ENCODE data around the gene MYH10.

MYH10 gene

DNA sequence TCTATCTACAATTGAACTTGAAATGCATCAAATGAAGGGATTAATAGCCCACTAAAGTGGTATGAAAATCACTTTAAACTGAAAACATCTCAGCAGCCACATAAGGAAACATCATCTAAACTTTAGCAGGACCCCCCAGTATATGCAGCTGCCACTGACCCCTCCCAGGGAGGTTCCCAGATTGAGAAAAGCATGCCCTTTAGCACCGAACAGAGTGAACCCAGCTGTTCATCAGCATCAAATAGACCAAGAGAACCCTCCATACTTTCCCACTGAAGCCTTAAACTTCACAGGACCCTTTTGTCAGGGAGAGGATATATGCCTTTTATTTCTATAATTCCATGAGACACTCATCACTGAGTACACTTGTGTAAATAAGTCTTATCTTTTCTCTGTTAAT is 44.6 kb downstream of the MYH10 start:
- no peak overlapping the region for H2BK15ac ChIP-seq (ENCODE audit: low read length)
- no peak overlapping the region for H2BK12ac ChIP-seq (ENCODE audit: low read length)
- H3K14ac ChIP-seq (ENCODE audit: low read length), result no peak overlapping the region
- peaks cover 5 to 7% of the 10 kb centered on the region in 2 donors for H3K4me1 ChIP-seq (ENCODE audit: control insufficient read depth in 2 of 2, insufficient read depth in 1 of 2, low read depth in 1 of 2, low read length in 2 of 2)
- H3K18ac ChIP-seq (ENCODE audit: low read length), result no peak overlapping the region
- no peak overlapping the region for H3K9ac ChIP-seq (ENCODE audit: low read depth, low read length, poor library complexity)
- H2AFZ ChIP-seq (ENCODE audit: low read length), result no peak overlapping the region
- H2AK5ac ChIP-seq (ENCODE audit: low read depth, low read length), result no peak overlapping the region
- H3K4me3 ChIP-seq (ENCODE audit: low read length in 2 of 2), result no peak overlapping the region
- H3K27ac ChIP-seq (replicated peaks; ENCODE audit: low read length), result no peak overlapping the region
- H3K9me3 ChIP-seq (replicated peaks in 1 of 2; ENCODE audit: control insufficient read depth in 2 of 2, insufficient read depth in 1 of 2, low read depth in 1 of 2, low read length in 2 of 2), result peaks cover 2 to 21% of the 10 kb centered on the region in 2 donors
- no peak overlapping the region for H3K4me2 ChIP-seq (ENCODE audit: insufficient read depth, low read length, poor library complexity, severe bottlenecking)
- H4K8ac ChIP-seq (ENCODE audit: low read depth, low read length), result no peak overlapping the region
- peaks cover 20 to 93% of the 10 kb centered on the region in 2 donors for H3K36me3 ChIP-seq (replicated peaks in 1 of 2; ENCODE audit: control insufficient read depth in 2 of 2, insufficient read depth in 2 of 2, low read length in 2 of 2)
- no peak overlapping the region for H3K4ac ChIP-seq (ENCODE audit: low read length)
- H3K23ac ChIP-seq (ENCODE audit: low read depth, low read length, poor library complexity), result no peak overlapping the region
- WGBS, 2 donors (ENCODE audit: extremely low coverage in 2 of 2, insufficient read length in 2 of 2, insufficient replicate concordance in 1 of 2), result no CpG with 5 or more reads among the region's 1 CpG
- DNase-seq (ENCODE audit: low spot score), result no peak
- no peak overlapping the region for H2BK120ac ChIP-seq (ENCODE audit: low read depth, low read length)
- no peaks in the 10 kb centered on the region for H3K27me3 ChIP-seq (ENCODE audit: control insufficient read depth in 3 of 3, insufficient read depth in 3 of 3, low read depth in 1 of 3, low read length in 3 of 3)
- H2BK5ac ChIP-seq (ENCODE audit: low read length), result no peak overlapping the region
- no peak overlapping the region for H4K91ac ChIP-seq (ENCODE audit: low read depth, low read length, poor library complexity)
- peaks cover 2% of the 10 kb centered on the region for H3K79me1 ChIP-seq (ENCODE audit: low read depth, low read length)

DNA sequence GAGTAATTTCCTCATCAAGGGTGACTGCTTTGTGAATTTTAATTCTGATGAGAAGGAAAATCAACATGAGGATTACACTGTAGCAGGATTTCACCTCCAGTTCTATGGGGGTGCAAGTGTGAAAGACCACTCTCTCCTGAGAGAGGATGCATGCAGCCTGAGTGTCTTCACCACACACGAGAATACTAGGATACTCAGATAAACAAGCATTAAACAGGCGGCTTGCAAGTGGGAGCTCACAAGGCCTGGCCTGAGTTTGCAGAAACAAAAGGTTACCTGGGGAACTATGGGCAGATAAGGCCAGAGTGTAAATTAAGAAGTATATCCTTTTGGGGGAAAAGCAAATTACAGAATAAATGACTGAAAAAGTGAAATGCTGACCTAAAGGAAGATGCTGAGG is 46.6 kb downstream of the MYH10 start:
- H2AFZ ChIP-seq (ENCODE audit: low read length), result no peak overlapping the region
- peaks cover 16 to 95% of the 10 kb centered on the region in 2 donors for H3K36me3 ChIP-seq (replicated peaks in 1 of 2; ENCODE audit: control insufficient read depth in 2 of 2, insufficient read depth in 2 of 2, low read length in 2 of 2)
- no peak overlapping the region for H3K9ac ChIP-seq (ENCODE audit: low read depth, low read length, poor library complexity)
- no peak overlapping the region for H3K4me3 ChIP-seq (ENCODE audit: low read length in 2 of 2)
- H3K4ac ChIP-seq (ENCODE audit: low read length), result no peak overlapping the region
- no peak overlapping the region for H4K91ac ChIP-seq (ENCODE audit: low read depth, low read length, poor library complexity)
- H3K9me3 ChIP-seq (replicated peaks in 1 of 2; ENCODE audit: control insufficient read depth in 2 of 2, insufficient read depth in 1 of 2, low read depth in 1 of 2, low read length in 2 of 2), result peaks cover 2 to 21% of the 10 kb centered on the region in 2 donors
- no peak overlapping the region for H4K8ac ChIP-seq (ENCODE audit: low read depth, low read length)
- no peak for DNase-seq (ENCODE audit: low spot score)
- H3K4me2 ChIP-seq (ENCODE audit: insufficient read depth, low read length, poor library complexity, severe bottlenecking), result no peak overlapping the region
- no peak overlapping the region for H2BK15ac ChIP-seq (ENCODE audit: low read length)
- no peak overlapping the region for H2BK12ac ChIP-seq (ENCODE audit: low read length)
- H2AK5ac ChIP-seq (ENCODE audit: low read depth, low read length), result no peak overlapping the region
- no peak overlapping the region for H3K23ac ChIP-seq (ENCODE audit: low read depth, low read length, poor library complexity)
- H3K4me1 ChIP-seq (ENCODE audit: control insufficient read depth in 2 of 2, insufficient read depth in 1 of 2, low read depth in 1 of 2, low read length in 2 of 2), result peaks cover 4 to 7% of the 10 kb centered on the region in 2 donors
- H3K27ac ChIP-seq (replicated peaks; ENCODE audit: low read length), result no peak overlapping the region
- no peak overlapping the region for H3K14ac ChIP-seq (ENCODE audit: low read length)
- H3K18ac ChIP-seq (ENCODE audit: low read length), result no peak overlapping the region
- no peaks in the 10 kb centered on the region for H3K27me3 ChIP-seq (ENCODE audit: control insufficient read depth in 3 of 3, insufficient read depth in 3 of 3, low read depth in 1 of 3, low read length in 3 of 3)
- no peak overlapping the region for H2BK120ac ChIP-seq (ENCODE audit: low read depth, low read length)
- no CpG with 5 or more reads among the region's 2 CpGs for WGBS, 2 donors (ENCODE audit: extremely low coverage in 2 of 2, insufficient read length in 2 of 2, insufficient replicate concordance in 1 of 2)
- H3K79me1 ChIP-seq (ENCODE audit: low read depth, low read length), result peaks cover 2% of the 10 kb centered on the region
- H2BK5ac ChIP-seq (ENCODE audit: low read length), result no peak overlapping the region

GRCh38 chr17:8580952-8581658 is 49.4 kb downstream of the MYH10 start:
- Histone ChIP-seq H3K9ac (ENCODE audit: low read depth, low read length, poor library complexity) (no peak overlapping the region), H3K18ac (ENCODE audit: low read length) (no peak overlapping the region), H3K9me3 (replicated peaks in 1 of 2; ENCODE audit: control insufficient read depth in 2 of 2, insufficient read depth in 1 of 2, low read depth in 1 of 2, low read length in 2 of 2) (peaks cover 0 to 16% of the 10 kb centered on the region in 2 donors), H3K79me1 (ENCODE audit: low read depth, low read length) (no peaks in the 10 kb centered on the region), H3K4me1 (ENCODE audit: control insufficient read depth in 2 of 2, insufficient read depth in 1 of 2, low read depth in 1 of 2, low read length in 2 of 2) (peaks cover 2 to 7% of the 10 kb centered on the region in 2 donors), H4K91ac (ENCODE audit: low read depth, low read length, poor library complexity) (no peak overlapping the region), H4K8ac (ENCODE audit: low read depth, low read length) (no peak overlapping the region), H3K27ac (replicated peaks; ENCODE audit: low read length) (no peak overlapping the region), H3K4me2 (ENCODE audit: insufficient read depth, low read length, poor library complexity, severe bottlenecking) (no peak overlapping the region), H2AFZ (ENCODE audit: low read length) (no peak overlapping the region), H3K27me3 (ENCODE audit: control insufficient read depth in 3 of 3, insufficient read depth in 3 of 3, low read depth in 1 of 3, low read length in 3 of 3) (no peaks in the 10 kb centered on the region), H3K4me3 (ENCODE audit: low read length in 2 of 2) (no peak overlapping the region), H3K14ac (ENCODE audit: low read length) (no peak overlapping the region), H2AK5ac (ENCODE audit: low read depth, low read length) (no peak overlapping the region), H3K36me3 (replicated peaks in 1 of 2; ENCODE audit: control insufficient read depth in 2 of 2, insufficient read depth in 2 of 2, low read length in 2 of 2) (peaks cover 7 to 95% of the 10 kb centered on the region in 2 donors), H2BK15ac (ENCODE audit: low read length) (no peak overlapping the region), H3K4ac (ENCODE audit: low read length) (no peak overlapping the region), H2BK5ac (ENCODE audit: low read length) (no peak overlapping the region), H3K23ac (ENCODE audit: low read depth, low read length, poor library complexity) (no peak overlapping the region), H2BK12ac (ENCODE audit: low read length) (no peak overlapping the region), H2BK120ac (ENCODE audit: low read depth, low read length) (no peak overlapping the region)
- no peak for DNase-seq (ENCODE audit: low spot score)
- WGBS, 2 donors (ENCODE audit: extremely low coverage in 2 of 2, insufficient read length in 2 of 2, insufficient replicate concordance in 1 of 2), result no CpG with 5 or more reads among the region's 5 CpGs

GRCh38 chr17:8577868-8578267 is 52.7 kb downstream of the MYH10 start:
- Histone ChIP-seq H2BK12ac (ENCODE audit: low read length) (no peak overlapping the region), H3K27me3 (ENCODE audit: control insufficient read depth in 3 of 3, insufficient read depth in 3 of 3, low read depth in 1 of 3, low read length in 3 of 3) (no peaks in the 10 kb centered on the region), H2AFZ (ENCODE audit: low read length) (no peak overlapping the region), H4K8ac (ENCODE audit: low read depth, low read length) (no peak overlapping the region), H3K36me3 (replicated peaks in 1 of 2; ENCODE audit: control insufficient read depth in 2 of 2, insufficient read depth in 2 of 2, low read length in 2 of 2) (peaks cover 4 to 99% of the 10 kb centered on the region in 2 donors), H3K14ac (ENCODE audit: low read length) (no peak overlapping the region), H2AK5ac (ENCODE audit: low read depth, low read length) (no peak overlapping the region), H3K79me1 (ENCODE audit: low read depth, low read length) (no peaks in the 10 kb centered on the region), H3K4me1 (ENCODE audit: control insufficient read depth in 2 of 2, insufficient read depth in 1 of 2, low read depth in 1 of 2, low read length in 2 of 2) (peaks cover under 1 to 7% of the 10 kb centered on the region in 2 donors), H3K4me3 (ENCODE audit: low read length in 2 of 2) (no peak overlapping the region), H3K4ac (ENCODE audit: low read length) (no peak overlapping the region), H3K23ac (ENCODE audit: low read depth, low read length, poor library complexity) (no peak overlapping the region), H3K4me2 (ENCODE audit: insufficient read depth, low read length, poor library complexity, severe bottlenecking) (no peak overlapping the region), H2BK15ac (ENCODE audit: low read length) (no peak overlapping the region), H2BK5ac (ENCODE audit: low read length) (no peak overlapping the region), H3K9ac (ENCODE audit: low read depth, low read length, poor library complexity) (no peak overlapping the region), H3K18ac (ENCODE audit: low read length) (no peak overlapping the region), H3K27ac (replicated peaks; ENCODE audit: low read length) (no peak overlapping the region), H3K9me3 (replicated peaks in 1 of 2; ENCODE audit: control insufficient read depth in 2 of 2, insufficient read depth in 1 of 2, low read depth in 1 of 2, low read length in 2 of 2) (peaks cover 0 to 3% of the 10 kb centered on the region in 2 donors), H4K91ac (ENCODE audit: low read depth, low read length, poor library complexity) (no peak overlapping the region), H2BK120ac (ENCODE audit: low read depth, low read length) (no peak overlapping the region)
- no CpG with 5 or more reads among the region's 2 CpGs for WGBS, 2 donors (ENCODE audit: extremely low coverage in 2 of 2, insufficient read length in 2 of 2, insufficient replicate concordance in 1 of 2)
- DNase-seq (ENCODE audit: low spot score), result no peak
